Measurements from ENCODE around the gene TNFRSF8. TPM values are rescaled to one million over a fixed set of nuclear protein-coding genes. Genes with fewer than 3 reads are reported as not detected.

The TNFRSF8 gene
- total and polyA plus RNA-seq, 2 of the 4 experiments (the other 2 are of a cell fraction): under 0.01 to 0.31 TPM

GRCh38 chr1:12104417-12104816, 41.3 kb downstream of the TNFRSF8 start:
- Histone ChIP-seq H2AK9ac (replicated peaks; ENCODE audit: low read depth, low read length, poor library complexity) (no peak overlapping the region), H3K79me1 (ENCODE audit: low read depth in 1 of 2, low read length in 2 of 2) (no peaks in the 10 kb centered on the region), H4K91ac (ENCODE audit: insufficient read depth, low read depth, low read length) (no peak overlapping the region), H4K8ac (ENCODE audit: low read depth in 2 of 2, low read length in 2 of 2) (no peak overlapping the region), H3K4me1 (ENCODE audit: control insufficient read depth, insufficient read depth, low read length) (no peaks in the 10 kb centered on the region), H3K4ac (ENCODE audit: low read depth, low read length) (no peak overlapping the region; the same call in 1 of the 2 replicates), H2BK20ac (ENCODE audit: low read depth, low read length) (no peak overlapping the region), H3K27ac (ENCODE audit: insufficient read depth, low read length) (no peak overlapping the region), H2BK120ac (ENCODE audit: low read depth, low read length) (no peak overlapping the region), H3K9me3 (ENCODE audit: control insufficient read depth, insufficient read depth, low read length) (no peaks in the 10 kb centered on the region), H4K5ac (ENCODE audit: low read depth, low read length) (no peak overlapping the region), H3K4me3 (ENCODE audit: insufficient read depth, low read depth, low read length) (no peak overlapping the region), H2AFZ (replicated peaks; ENCODE audit: low read length, poor library complexity) (peak overlapping the region; percentile 19), H3K9me1 (ENCODE audit: insufficient read depth, low read length) (no peaks in the 10 kb centered on the region), H3K4me2 (ENCODE audit: low read depth, low read length) (no peak overlapping the region), H2BK5ac (ENCODE audit: low read depth, low read length, poor library complexity, severe bottlenecking) (no peak overlapping the region), H3K23ac (ENCODE audit: low read depth, low read length) (no peak overlapping the region), H2BK15ac (ENCODE audit: low read depth, low read length) (no peak overlapping the region), H3K56ac (ENCODE audit: extremely low read depth, insufficient read depth, low read length) (no peak overlapping the region), H3K27me3 (ENCODE audit: control insufficient read depth, insufficient read depth, low read length) (peaks cover 28% of the 10 kb centered on the region), H3K36me3 (ENCODE audit: control insufficient read depth, insufficient read depth, low read length) (no peaks in the 10 kb centered on the region), H2AK5ac (ENCODE audit: low read depth, low read length) (no peak overlapping the region), H3K14ac (replicated peaks; ENCODE audit: low read depth, low read length) (no peak overlapping the region), H4K20me1 (ENCODE audit: insufficient read depth, low read length) (no peaks in the 10 kb centered on the region), H3K18ac (ENCODE audit: low read depth, low read length) (no peak overlapping the region), H3K9ac (ENCODE audit: low read depth, low read length) (no peak overlapping the region)
- no peak for DNase-seq
- dilution Hi-C loops (cut with HindIII; ENCODE audit: low sequenced_read_pairs, unreplicated experiment): no loop called here
- POLR2A ChIA-PET (ENCODE audit: unreplicated experiment): no interaction called here
- intact Hi-C loops (cut with micrococcal nuclease): no loop called here
- no peak for TF ChIP-seq MAFK (IDR thresholded peaks at IDR 0.05; ENCODE audit: low read depth, low read length)
- in situ Hi-C loops (cut with MboI; ENCODE audit: low sequenced_read_pairs): no loop called here
- BruUV-seq (replicated peaks): no TSS peak
- no peak for ATAC-seq (ENCODE audit: low read depth)
- 63% methylated on average over 5 of the region's 13 CpGs; no CpG with 5 or more reads in 1 of the 2 experiments for WGBS, 2 experiments (ENCODE audit: extremely low coverage in 2 of 2, insufficient read length in 1 of 2)
- CTCF ChIA-PET: no interaction called here

Measured in IMR-90 (cell line).